HG02852 (cell line): ENCODE measurements around the gene SOX2.

ENCODE experiments used
- ATAC-seq: cut with Tn5 transposase; IDR thresholded peaks from one replicate; pipeline ENCODE4 v1.9.1; 2021; ENCODE audit warnings: mild to moderate bottlenecking, moderate library complexity; ENCODE audit not compliant: unreplicated experiment

SOX2 gene

GRCh38 chr3:181722156-181722555, 10.4 kb downstream of the SOX2 start:
- ATAC-seq = no peak

GRCh38 chr3:181722766-181723425, 11.2 kb downstream of the SOX2 start:
- ATAC-seq = no peak

DNA sequence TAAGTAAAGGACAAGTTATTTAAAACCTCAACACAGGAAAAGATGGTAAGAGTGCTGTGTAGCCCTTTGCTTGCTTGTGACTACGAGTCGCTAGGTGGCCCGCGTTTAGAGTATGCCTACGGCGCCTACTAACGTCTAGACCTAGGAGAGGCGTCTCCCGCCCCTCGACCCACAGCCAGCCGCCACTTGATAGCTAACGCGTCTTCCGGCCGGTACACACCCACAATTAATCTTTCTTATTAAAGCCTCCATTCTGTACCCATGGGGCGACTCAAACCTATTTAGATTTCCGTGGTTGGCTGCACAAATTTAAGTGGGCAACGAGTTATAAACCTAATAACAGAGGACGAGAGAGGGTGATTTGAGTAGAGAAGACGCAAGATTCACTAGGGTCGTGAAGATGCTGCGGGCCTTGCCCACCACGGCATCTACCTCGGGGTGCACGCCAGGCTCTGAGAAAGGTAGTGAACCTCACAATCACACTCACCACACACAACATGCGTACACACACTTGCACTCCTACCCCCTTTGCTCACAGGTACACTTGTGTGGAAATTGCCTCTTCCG, 12.0 kb downstream of the SOX2 start:
- ATAC-seq = no peak

- no peak for ATAC-seq
Observed at GRCh38 chr3:181724192-181724965, 12.7 kb downstream of the SOX2 start.

DNA sequence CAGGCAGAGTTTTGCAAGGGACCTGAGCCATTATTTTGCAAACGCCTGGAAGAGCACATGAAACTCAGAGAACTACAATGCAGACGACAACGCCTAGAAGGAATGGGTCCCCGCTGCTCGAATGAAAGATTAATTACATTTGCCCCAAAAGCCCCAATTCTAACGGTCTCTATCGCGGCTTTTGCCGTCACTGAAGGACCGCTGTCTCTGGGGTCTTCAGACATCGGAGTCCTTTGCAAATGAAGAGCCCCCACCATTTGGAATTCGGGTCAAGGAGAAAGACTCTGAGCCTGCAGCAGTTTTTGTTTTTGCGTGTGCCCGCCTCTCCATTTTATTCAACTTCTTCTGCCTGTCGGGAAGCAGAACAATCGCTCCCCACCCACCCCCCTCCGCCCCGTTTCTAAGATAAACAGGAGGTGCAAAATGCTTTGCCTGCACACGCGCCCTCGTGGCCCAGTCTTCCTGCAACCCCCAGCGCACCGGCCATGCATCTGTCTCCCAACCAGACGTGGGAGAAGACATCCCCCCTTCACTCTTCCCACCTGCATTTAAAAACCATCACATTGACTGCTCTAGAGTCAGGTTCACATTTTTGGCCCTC, 13.5 kb downstream of the SOX2 start:
- ATAC-seq = no peak

- ATAC-seq = no peak
Observed at GRCh38 chr3:181725830-181726229, 14.1 kb downstream of the SOX2 start.

GRCh38 chr3:181726351-181727330, 14.9 kb downstream of the SOX2 start:
- ATAC-seq = no peak

GRCh38 chr3:181727341-181728032, 15.8 kb downstream of the SOX2 start:
- no peak for ATAC-seq

DNA sequence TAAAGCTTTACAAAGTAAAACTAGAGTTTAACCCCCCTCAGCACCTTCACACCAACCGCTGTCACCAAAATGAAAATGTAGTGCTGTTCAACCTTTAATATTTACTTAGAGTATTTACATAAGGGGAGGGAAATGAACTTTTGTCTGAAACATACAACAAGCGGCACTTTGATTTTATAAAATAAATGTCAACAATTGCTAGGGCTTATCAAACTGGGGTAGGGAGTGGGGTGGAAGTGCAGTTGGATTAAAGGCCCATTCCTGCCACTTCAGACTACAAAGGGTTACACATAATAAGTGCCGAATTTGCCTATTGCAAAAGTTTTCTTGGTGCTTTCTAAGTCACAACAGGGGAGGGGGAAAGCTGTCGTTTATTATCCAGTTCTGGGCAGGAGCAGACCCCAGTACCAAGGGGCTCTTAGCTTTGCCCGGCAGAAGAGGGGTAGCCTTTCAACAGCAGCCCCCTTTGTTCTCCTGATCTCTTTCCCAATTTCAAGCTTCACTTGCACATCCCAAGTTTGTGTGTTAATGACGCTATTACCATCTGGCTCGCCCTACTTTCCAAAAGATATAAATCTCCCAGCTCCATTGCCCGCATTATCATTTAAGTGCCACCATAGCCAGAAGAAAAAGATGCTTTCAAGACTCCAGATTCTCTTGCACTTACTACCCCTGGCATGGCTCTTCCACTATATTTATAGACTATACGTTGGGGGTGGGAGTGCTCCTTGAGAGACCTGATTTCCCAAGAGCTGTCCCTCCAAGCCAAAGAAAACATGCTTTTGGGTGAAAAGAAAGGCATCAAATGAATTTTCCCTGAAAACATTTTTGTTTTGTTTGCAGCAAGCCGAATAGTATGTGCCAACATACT, 17.0 kb downstream of the SOX2 start:
- ATAC-seq = no peak

GRCh38 chr3:181729341-181729869, 17.7 kb downstream of the SOX2 start:
- ATAC-seq = no peak

GRCh38 chr3:181730316-181730715, 18.6 kb downstream of the SOX2 start:
- ATAC-seq = no peak

GRCh38 chr3:181730934-181731333, 19.2 kb downstream of the SOX2 start:
- no peak for ATAC-seq

DNA sequence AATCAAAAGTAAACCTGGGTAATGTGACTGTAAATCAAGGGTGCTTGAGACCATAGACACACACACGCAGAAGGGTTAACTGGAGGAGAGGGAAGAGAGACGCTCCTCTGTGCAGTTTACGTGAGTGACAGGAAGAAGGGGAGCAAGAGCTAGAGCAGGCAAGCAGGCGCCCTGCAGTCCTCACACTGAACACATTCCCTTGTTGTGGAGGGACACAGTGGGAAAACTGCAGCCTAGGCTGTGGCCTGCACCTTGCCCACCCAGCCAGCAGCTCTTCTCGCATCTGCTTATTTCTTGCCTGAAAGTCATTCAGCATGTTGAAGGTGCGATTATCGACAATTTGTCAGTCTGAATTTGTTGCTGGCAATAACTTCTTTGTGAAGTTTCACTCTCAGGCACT, 24.2 kb downstream of the SOX2 start:
- no peak for ATAC-seq

DNA sequence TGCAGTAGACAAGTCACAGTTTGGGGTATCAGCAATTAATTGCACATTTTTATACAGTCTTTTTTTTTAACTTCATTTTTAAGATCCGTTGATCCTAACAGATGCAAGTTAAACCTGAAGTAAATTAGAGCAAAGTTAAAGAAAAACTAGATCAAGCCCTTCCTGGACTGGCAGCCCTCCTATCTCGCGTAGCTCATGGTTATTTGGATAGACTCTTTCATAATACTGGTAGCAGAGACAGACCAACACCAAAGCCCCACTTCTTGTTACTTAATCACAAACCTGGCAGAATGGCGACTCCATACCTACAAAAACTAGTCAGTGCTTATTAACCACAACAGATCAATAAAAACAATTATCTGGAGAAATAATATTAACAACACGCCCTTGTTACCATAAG, 26.8 kb downstream of the SOX2 start:
- ATAC-seq = no peak

- ATAC-seq = no peak
Observed at GRCh38 chr3:181739628-181740027, 27.9 kb downstream of the SOX2 start.

- no peak for ATAC-seq
Observed at GRCh38 chr3:181741417-181741816, 29.7 kb downstream of the SOX2 start.

GRCh38 chr3:181752202-181752671, 40.5 kb downstream of the SOX2 start:
- no peak for ATAC-seq

GRCh38 chr3:181753391-181753790, 41.7 kb downstream of the SOX2 start:
- ATAC-seq = no peak

DNA sequence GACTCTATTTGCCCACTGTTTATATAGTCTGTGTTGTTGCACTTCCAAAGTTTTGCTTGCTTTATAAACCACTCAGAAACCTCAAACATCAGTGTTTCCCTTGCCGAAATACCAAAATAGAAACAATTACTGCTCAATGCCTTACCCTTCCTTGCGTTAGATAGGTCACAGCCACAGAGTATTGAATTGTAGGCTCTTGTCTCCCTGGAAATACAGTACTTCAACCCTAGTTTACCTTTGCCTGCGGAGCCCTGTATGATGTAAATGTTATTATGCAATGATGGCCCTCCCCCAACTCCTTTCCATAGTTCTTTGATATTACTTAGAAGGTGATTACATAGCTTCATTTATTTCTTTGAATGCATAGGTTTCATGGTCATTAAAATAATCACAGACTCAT, 44.2 kb downstream of the SOX2 start:
- ATAC-seq = no peak
